Effector memory CD4-positive, alpha-beta T cell (primary cell): ENCODE measurements around the gene GRIA3.

Source experiments
- DNase-seq, 3 donors: peaks; one replicate each; pipeline ENCODE4 v3.0.0-alpha.2; 2020
- H3K27ac ChIP-seq: 2 replicates; pipeline ENCODE4 v1.7.0; 2013; ENCODE audit warnings: mild to moderate bottlenecking, low read length, moderate library complexity; ENCODE audit not compliant: insufficient read depth, poor library complexity, severe bottlenecking
- H3K27me3 ChIP-seq: replicated peaks from 2 replicates; pipeline ENCODE4 v1.7.0; 2013; ENCODE audit warnings: mild to moderate bottlenecking, low read length; ENCODE audit not compliant: insufficient read depth, control insufficient read depth, poor library complexity, severe bottlenecking
- H3K36me3 ChIP-seq: 2 replicates; pipeline ENCODE4 v1.7.0; 2013; ENCODE audit warnings: mild to moderate bottlenecking, low read length, moderate library complexity; ENCODE audit not compliant: control insufficient read depth, insufficient read depth
- H3K4me1 ChIP-seq: 2 replicates; pipeline ENCODE4 v1.7.0; 2013; ENCODE audit warnings: low read length, mild to moderate bottlenecking; ENCODE audit not compliant: control insufficient read depth, insufficient read depth, poor library complexity, severe bottlenecking
- H3K4me3 ChIP-seq: 2 replicates; pipeline ENCODE4 v1.7.0; 2013; ENCODE audit warnings: low read length, low read depth, mild to moderate bottlenecking; ENCODE audit not compliant: insufficient read depth, poor library complexity, severe bottlenecking
- H3K9me3 ChIP-seq: 2 replicates; pipeline ENCODE4 v1.7.0; 2013; ENCODE audit warnings: mild to moderate bottlenecking, low read length, moderate library complexity; ENCODE audit not compliant: control insufficient read depth

Gene GRIA3

GRCh38 chrX:123170546-123170945 is 13.5 kb upstream of the GRIA3 start:
- no peaks in the 10 kb centered on the region for H3K9me3 ChIP-seq
- H3K4me1 ChIP-seq: no peaks in the 10 kb centered on the region
- H3K36me3 ChIP-seq: no peaks in the 10 kb centered on the region
- no peak for DNase-seq
- H3K4me3 ChIP-seq: no peak overlapping the region
- no peaks in the 10 kb centered on the region for H3K27me3 ChIP-seq
- no peak overlapping the region for H3K27ac ChIP-seq

GRCh38 chrX:123171781-123172180 is 12.3 kb upstream of the GRIA3 start:
- no peak for DNase-seq
- Histone ChIP-seq H3K4me3 (no peak overlapping the region), H3K4me1 (no peaks in the 10 kb centered on the region), H3K27ac (no peak overlapping the region), H3K27me3 (no peaks in the 10 kb centered on the region), H3K36me3 (no peaks in the 10 kb centered on the region), H3K9me3 (no peaks in the 10 kb centered on the region)

GRCh38 chrX:123172869-123173268 is 11.2 kb upstream of the GRIA3 start:
- no peaks in the 10 kb centered on the region for H3K4me1 ChIP-seq
- no peaks in the 10 kb centered on the region for H3K36me3 ChIP-seq
- no peak overlapping the region for H3K27ac ChIP-seq
- H3K27me3 ChIP-seq: no peaks in the 10 kb centered on the region
- H3K4me3 ChIP-seq: no peak overlapping the region
- DNase-seq: no peak
- H3K9me3 ChIP-seq: no peaks in the 10 kb centered on the region

- Histone ChIP-seq H3K27me3 (no peaks in the 10 kb centered on the region), H3K9me3 (no peaks in the 10 kb centered on the region), H3K4me1 (no peaks in the 10 kb centered on the region), H3K36me3 (no peaks in the 10 kb centered on the region), H3K27ac (no peak overlapping the region), H3K4me3 (no peak overlapping the region)
- no peak for DNase-seq
Measured at GRCh38 chrX:123173833-123174232, 10.2 kb upstream of the GRIA3 start.

GRCh38 chrX:123175366-123176122 is 8.5 kb upstream of the GRIA3 start:
- H3K27ac ChIP-seq: no peak overlapping the region
- H3K4me3 ChIP-seq: no peak overlapping the region
- no peak for DNase-seq
- no peaks in the 10 kb centered on the region for H3K9me3 ChIP-seq
- no peaks in the 10 kb centered on the region for H3K27me3 ChIP-seq
- no peaks in the 10 kb centered on the region for H3K36me3 ChIP-seq
- no peaks in the 10 kb centered on the region for H3K4me1 ChIP-seq

GRCh38 chrX:123181233-123181914 is 2.7 kb upstream of the GRIA3 start:
- Histone ChIP-seq H3K9me3 (no peaks in the 10 kb centered on the region), H3K4me1 (no peaks in the 10 kb centered on the region), H3K4me3 (no peak overlapping the region), H3K36me3 (no peaks in the 10 kb centered on the region), H3K27ac (no peak overlapping the region), H3K27me3 (no peaks in the 10 kb centered on the region)
- no peak for DNase-seq

- no peak overlapping the region for H3K4me3 ChIP-seq
- H3K27me3 ChIP-seq: no peaks in the 10 kb centered on the region
- no peaks in the 10 kb centered on the region for H3K9me3 ChIP-seq
- H3K27ac ChIP-seq: no peak overlapping the region
- no peak for DNase-seq
- no peaks in the 10 kb centered on the region for H3K36me3 ChIP-seq
- H3K4me1 ChIP-seq: no peaks in the 10 kb centered on the region
Measured at GRCh38 chrX:123184866-123185276, 793 bp downstream of the GRIA3 start.

GRCh38 chrX:123185721-123186120 is 1.6 kb downstream of the GRIA3 start:
- no peaks in the 10 kb centered on the region for H3K36me3 ChIP-seq
- no peaks in the 10 kb centered on the region for H3K27me3 ChIP-seq
- no peak overlapping the region for H3K4me3 ChIP-seq
- H3K4me1 ChIP-seq: no peaks in the 10 kb centered on the region
- DNase-seq: no peak
- no peaks in the 10 kb centered on the region for H3K9me3 ChIP-seq
- H3K27ac ChIP-seq: no peak overlapping the region

- Histone ChIP-seq H3K4me1 (no peaks in the 10 kb centered on the region), H3K27ac (no peak overlapping the region), H3K9me3 (no peaks in the 10 kb centered on the region), H3K27me3 (no peaks in the 10 kb centered on the region), H3K36me3 (no peaks in the 10 kb centered on the region), H3K4me3 (no peak overlapping the region)
- DNase-seq: no peak
Measured at GRCh38 chrX:123186801-123187200, 2.7 kb downstream of the GRIA3 start.

GRCh38 chrX:123188081-123188480 is 4.0 kb downstream of the GRIA3 start:
- Histone ChIP-seq H3K27me3 (no peaks in the 10 kb centered on the region), H3K36me3 (no peaks in the 10 kb centered on the region), H3K4me3 (no peak overlapping the region), H3K4me1 (no peaks in the 10 kb centered on the region), H3K27ac (no peak overlapping the region), H3K9me3 (no peaks in the 10 kb centered on the region)
- DNase-seq: no peak
